Activated T-cell treated with anti-CD3 and anti-CD28 coated beads, Interleukin-2, amount 50 U/mL, for 48 hours (primary cell): ENCODE data around the gene OR1S2.
"Not testable (repeated sequence)": the region's sequence is repeated elsewhere in the genome, so short reads cannot be mapped to it uniquely, and the experiment has no call there.

Source experiments
- DNase-seq, 2 experiments: peaks; one replicate each; pipeline ENCODE4 v3.0.0-alpha.2; 2020

Gene OR1S2, protein sequence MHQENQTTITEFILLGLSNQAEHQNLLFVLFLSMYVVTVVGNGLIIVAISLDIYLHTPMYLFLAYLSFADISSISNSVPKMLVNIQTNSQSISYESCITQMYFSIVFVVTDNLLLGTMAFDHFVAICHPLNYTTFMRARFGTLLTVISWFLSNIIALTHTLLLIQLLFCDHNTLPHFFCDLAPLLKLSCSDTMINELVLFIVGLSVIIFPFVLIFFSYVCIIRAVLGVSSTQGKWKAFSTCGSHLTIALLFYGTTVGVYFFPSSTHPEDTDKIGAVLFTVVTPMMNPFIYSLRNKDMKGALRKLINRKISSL

GRCh38 chr11:58204042-58204441, at the start of gene OR1S2:
Gene OR1S2, minus strand, starts transcription at chr11:58204142. Its CDS starts 0 bp downstream, at chr11:58204142.
- no peak for DNase-seq

- no peak for DNase-seq
These were observed 40.0 kb upstream of the OR1S2 start for GRCh38 chr11:58243954-58244353.

GRCh38 chr11:58227956-58228615, 24.1 kb upstream of the OR1S2 start:
- DNase-seq: no peak

DNA sequence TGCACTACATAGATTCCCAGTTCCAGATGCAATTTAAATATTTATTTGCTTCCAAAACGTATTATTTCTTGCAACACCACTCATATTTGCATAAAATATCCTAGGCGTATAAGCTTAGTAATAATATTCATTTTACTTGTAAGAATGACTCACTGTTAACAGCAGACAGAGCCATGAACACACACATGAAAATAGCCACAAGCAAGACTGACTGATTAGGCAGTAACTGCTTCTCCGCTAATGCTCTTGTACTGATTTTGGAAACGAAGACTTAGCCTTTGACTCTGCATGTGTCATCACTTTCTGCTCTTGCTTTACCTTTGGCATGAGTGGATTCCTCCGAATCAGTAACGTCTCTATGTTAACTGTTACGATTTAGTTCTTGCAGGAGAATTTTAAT, 18.8 kb upstream of the OR1S2 start:
- no peak for DNase-seq

- DNase-seq: no peak
These were observed 12.5 kb upstream of the OR1S2 start for GRCh38 chr11:58216476-58216875.

DNA sequence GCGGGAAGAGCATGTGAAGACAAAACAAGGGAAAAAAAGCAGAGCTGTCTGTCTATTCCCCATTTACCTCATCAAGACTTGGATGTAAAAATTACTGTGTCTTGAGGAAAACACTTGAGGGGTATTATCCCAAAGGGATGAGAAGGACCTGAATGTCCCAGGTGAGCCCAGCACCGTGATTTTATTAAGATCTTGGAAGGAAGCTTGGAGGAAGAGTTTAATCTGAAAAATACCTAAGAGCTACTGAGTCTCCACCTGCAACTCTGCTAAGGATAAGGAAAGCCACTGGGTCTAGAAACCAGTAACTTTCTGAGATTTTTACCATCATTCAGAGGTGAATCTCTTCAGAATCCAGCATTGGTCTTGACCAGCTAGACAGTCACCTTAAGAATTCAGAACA, 8.5 kb upstream of the OR1S2 start, which contains the start of gene OR1S1:
Gene OR1S1 (plus strand): TSS at position 301 of the 400 bp plus-strand sequence.
- not testable (repeated sequence) for DNase-seq

DNA sequence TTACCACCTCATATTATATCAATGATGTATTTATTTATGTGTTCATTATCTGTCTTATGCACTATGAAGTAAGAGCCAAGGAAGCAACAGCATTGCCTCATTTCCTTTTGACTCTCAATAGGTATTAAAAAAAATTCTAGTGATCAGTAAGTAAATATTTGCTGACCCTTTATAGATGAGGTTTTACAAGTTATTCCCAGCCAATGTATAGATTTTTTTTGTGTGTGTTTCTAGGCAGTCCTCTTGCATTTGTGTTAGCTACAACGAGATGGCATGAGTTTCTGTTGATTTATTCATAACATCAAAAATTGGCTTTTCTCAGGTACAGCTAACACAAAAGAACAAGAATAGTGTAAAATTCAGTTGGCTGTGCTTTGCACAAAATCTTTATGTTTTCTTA, 4.7 kb downstream of the OR1S2 start:
- DNase-seq: no peak

- no peak for DNase-seq
These were observed 8.0 kb downstream of the OR1S2 start for GRCh38 chr11:58195939-58196338.

DNA sequence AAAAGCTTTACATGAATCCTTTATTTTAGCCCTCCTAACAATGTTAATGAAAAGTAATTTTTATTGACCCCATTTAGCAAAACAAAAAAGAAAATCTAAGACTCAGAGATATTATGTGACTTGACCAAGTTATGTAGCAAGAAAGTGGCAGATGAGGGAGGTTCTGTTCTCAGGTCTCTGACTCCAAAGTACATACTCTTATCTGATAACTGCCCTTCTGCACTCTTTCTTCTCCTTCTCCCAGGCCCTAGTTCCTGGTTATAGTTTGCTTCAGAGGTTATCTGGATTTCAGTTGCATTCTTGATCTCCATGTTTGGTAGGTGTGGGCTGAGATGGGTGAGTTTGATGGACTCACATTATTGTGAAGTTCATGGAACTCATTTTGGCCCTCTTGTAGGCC, 10.6 kb downstream of the OR1S2 start:
- no peak for DNase-seq

- DNase-seq: no peak
These were observed 11.7 kb downstream of the OR1S2 start for GRCh38 chr11:58192229-58192628.

- no peak for DNase-seq
These were observed 15.2 kb downstream of the OR1S2 start, which contains the start of gene OR9Q2 for GRCh38 chr11:58188770-58189169. Gene OR9Q2, plus strand, starts transcription at chr11:58189070. Its CDS starts 1,421 bp downstream, at chr11:58190491.

DNA sequence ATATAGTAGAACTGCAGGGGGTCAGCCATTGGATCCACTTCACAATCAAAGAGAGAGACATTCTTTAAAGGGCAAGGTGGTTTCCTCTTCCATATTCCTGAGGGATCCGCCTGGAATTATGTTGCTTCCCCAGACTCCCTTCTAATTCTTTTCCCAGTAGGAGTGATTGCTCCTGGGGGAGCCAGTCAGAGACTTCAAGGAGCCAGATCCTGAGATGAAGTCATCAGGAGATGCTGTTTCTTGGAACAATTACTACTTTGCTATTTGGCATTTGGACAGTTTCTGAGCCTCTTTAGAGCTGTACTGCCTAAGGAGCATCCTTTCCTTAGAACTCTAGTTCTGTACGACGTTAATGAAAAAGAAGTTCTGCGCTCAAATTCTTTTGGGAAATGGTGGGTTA, 17.0 kb downstream of the OR1S2 start:
- no peak for DNase-seq

- no peak for DNase-seq
These were observed 24.3 kb downstream of the OR1S2 start for GRCh38 chr11:58179648-58180047.

DNA sequence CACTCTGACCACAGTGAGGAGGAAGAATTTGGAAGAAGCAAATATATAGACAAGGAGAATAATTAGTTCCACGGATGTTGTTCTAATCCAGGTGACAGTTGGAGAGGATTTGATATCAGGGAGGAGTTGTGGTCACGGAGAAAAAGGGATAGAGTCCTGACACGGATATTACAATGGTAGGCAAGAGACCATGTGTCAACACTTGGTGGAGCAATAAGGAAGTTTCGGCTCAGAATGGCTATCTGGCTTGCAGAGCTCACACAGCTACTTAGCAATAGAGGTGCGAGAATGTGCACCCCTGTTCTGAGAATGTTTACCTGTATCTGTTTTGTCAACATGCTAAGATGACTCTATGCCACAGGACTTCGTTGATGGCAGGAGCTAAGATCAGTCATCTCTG, 25.5 kb downstream of the OR1S2 start:
- no peak for DNase-seq

GRCh38 chr11:58177409-58178054, 26.4 kb downstream of the OR1S2 start:
- DNase-seq: no peak

GRCh38 chr11:58165504-58166106, 38.3 kb downstream of the OR1S2 start:
- no peak for DNase-seq

- DNase-seq: no peak
These were observed 39.0 kb downstream of the OR1S2 start for GRCh38 chr11:58164990-58165389.

DNA sequence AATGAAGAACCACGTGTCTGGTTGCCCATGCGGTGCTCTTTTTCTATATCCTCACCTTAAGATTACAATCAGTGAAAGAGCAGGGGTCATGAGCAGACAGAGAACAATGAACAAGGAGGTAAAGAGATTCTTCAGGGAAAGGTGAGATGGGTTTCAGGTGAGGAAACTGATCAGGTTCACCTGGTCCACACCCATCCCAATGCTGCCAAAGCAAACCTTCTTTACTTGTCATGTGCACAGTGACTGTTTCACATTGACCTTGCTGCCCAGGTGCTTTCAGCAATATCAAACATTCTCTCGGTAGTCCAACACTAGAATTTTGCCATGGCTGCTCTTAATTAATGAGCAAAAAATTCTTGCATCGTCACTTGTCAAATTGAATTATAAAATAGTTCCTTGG, 39.6 kb downstream of the OR1S2 start:
- DNase-seq: no peak
